Neural cell (in vitro differentiated cells): ENCODE results near the gene FAM174A.

Experiments used
- CTCF ChIP-seq: fragments of 450-650 bp; IDR thresholded peaks from 2 replicates; pipeline ENCODE4 v1.5.1; 2014; ENCODE audit warnings: antibody characterized with exemption, mild to moderate bottlenecking, moderate library complexity; ENCODE audit not compliant: poor library complexity, severe bottlenecking
- EP300 ChIP-seq: fragments of 450-650 bp; conservative IDR thresholded peaks from 2 replicates; pipeline ENCODE4 v1.6.1; 2014; ENCODE audit warnings: antibody characterized with exemption, mild to moderate bottlenecking, moderate library complexity; ENCODE audit not compliant: poor library complexity, severe bottlenecking
- EZH2 ChIP-seq: fragments of 200-600, 300-800 bp; shearing (Covaris generic), sonication (generic); IDR thresholded peaks from 2 replicates; pipeline ENCODE4 v1.6.1; 2014; ENCODE audit warnings: antibody characterized with exemption, low read length, borderline replicate concordance, mild to moderate bottlenecking; ENCODE audit not compliant: insufficient read depth, poor library complexity, severe bottlenecking
- MXI1 ChIP-seq: fragments of 450-650 bp; conservative IDR thresholded peaks from 2 replicates; pipeline ENCODE4 v1.6.1; 2014; ENCODE audit warnings: antibody characterized with exemption, mild to moderate bottlenecking; ENCODE audit not compliant: poor library complexity, severe bottlenecking
- POLR2AphosphoS5 ChIP-seq: IDR thresholded peaks from 2 replicates; pipeline ENCODE4 v1.6.1; 2012
- RAD21 ChIP-seq: fragments of 450-650 bp; conservative IDR thresholded peaks from 2 replicates; pipeline ENCODE4 v1.6.1; 2014; ENCODE audit warnings: antibody characterized with exemption, mild to moderate bottlenecking, moderate library complexity
- REST ChIP-seq: IDR thresholded peaks from 2 replicates; pipeline ENCODE4 v1.6.1; 2012; ENCODE audit warnings: borderline replicate concordance
- SMC3 ChIP-seq: fragments of 450-650 bp; conservative IDR thresholded peaks from 2 replicates; pipeline ENCODE4 v1.6.1; 2014; ENCODE audit warnings: antibody characterized with exemption, mild to moderate bottlenecking, moderate library complexity; ENCODE audit not compliant: poor library complexity
- TAF1 ChIP-seq: IDR thresholded peaks from 2 replicates; pipeline ENCODE4 v1.6.1; 2012; ENCODE audit warnings: low read depth

GRCh38 chr5:100590867-100591266 is 55.7 kb downstream of the FAM174A start:
- no peak for TF ChIP-seq EZH2
- TF ChIP-seq SMC3, result no peak
- no peak for TF ChIP-seq CTCF
- no peak for TF ChIP-seq EP300
- no peak for TF ChIP-seq REST
- no peak for TF ChIP-seq RAD21
- no peak for TF ChIP-seq POLR2AphosphoS5
- TF ChIP-seq MXI1, result no peak
- no peak for TF ChIP-seq TAF1
